ENCODE data around the gene EEFSEC. TPM values are rescaled to one million over a fixed set of nuclear protein-coding genes. Genes with fewer than 3 reads are reported as not detected.

EEFSEC gene
- polyA plus RNA-seq, 1 experiment: 16.3 TPM

- ChIA-PET CTCF (interaction anchor here (1.3 kb wide), 1 partner anchor 9 kb away, joined by 3 read pairs; no protein-coding TSS in a partner anchor), POLR2A (no interaction called here)
- H3K36me3 ChIP-seq (ENCODE audit: control insufficient read depth, insufficient read depth, low read length): peaks cover 2% of the 10 kb centered on the region; the same call in 1 of the 2 replicates
- no peaks in the 10 kb centered on the region for H3K27me3 ChIP-seq (ENCODE audit: control insufficient read depth, insufficient read depth, low read length)
- no peak overlapping the region for H3K4me3 ChIP-seq (ENCODE audit: low read depth, low read length)
- DNase-seq (ENCODE audit: low read depth): no peak
- TF ChIP-seq CTCF (IDR thresholded peaks at IDR 0.05; ENCODE audit: insufficient read depth, low read depth, low read length): no peak
Measured at GRCh38 chr3:128364808-128365360, 211.6 kb downstream of the EEFSEC start.

- DNase-seq (ENCODE audit: low read depth): no peak
- no peaks in the 10 kb centered on the region for H3K27me3 ChIP-seq (ENCODE audit: control insufficient read depth, insufficient read depth, low read length)
- TF ChIP-seq CTCF (IDR thresholded peaks at IDR 0.05; ENCODE audit: insufficient read depth, low read depth, low read length): no peak
- no peak overlapping the region for H3K4me3 ChIP-seq (ENCODE audit: low read depth, low read length)
- POLR2A ChIA-PET: no interaction called here
- CTCF ChIA-PET: interaction anchor here (0.8 kb wide), 1 partner anchor 14 kb away, joined by 3 read pairs; no protein-coding TSS in a partner anchor
- peaks cover 2% of the 10 kb centered on the region; the same call in 1 of the 2 replicates for H3K36me3 ChIP-seq (ENCODE audit: control insufficient read depth, insufficient read depth, low read length)
Measured at GRCh38 chr3:128366136-128366535, 212.9 kb downstream of the EEFSEC start.

- no peaks in the 10 kb centered on the region for H3K27me3 ChIP-seq (ENCODE audit: control insufficient read depth, insufficient read depth, low read length)
- H3K36me3 ChIP-seq (ENCODE audit: control insufficient read depth, insufficient read depth, low read length): peaks cover 2% of the 10 kb centered on the region; the same call in 1 of the 2 replicates
- DNase-seq (ENCODE audit: low read depth): no peak
- ChIA-PET POLR2A (no interaction called here), CTCF (no interaction called here)
- no peak for TF ChIP-seq CTCF (IDR thresholded peaks at IDR 0.05; ENCODE audit: insufficient read depth, low read depth, low read length)
- no peak overlapping the region for H3K4me3 ChIP-seq (ENCODE audit: low read depth, low read length)
Measured at GRCh38 chr3:128366652-128367051, 213.4 kb downstream of the EEFSEC start.

GRCh38 chr3:128367221-128367620, 213.9 kb downstream of the EEFSEC start:
- ChIA-PET CTCF (no interaction called here), POLR2A (no interaction called here)
- no peak for DNase-seq (ENCODE audit: low read depth)
- no peaks in the 10 kb centered on the region for H3K27me3 ChIP-seq (ENCODE audit: control insufficient read depth, insufficient read depth, low read length)
- TF ChIP-seq CTCF (IDR thresholded peaks at IDR 0.05; ENCODE audit: insufficient read depth, low read depth, low read length): no peak
- no peak overlapping the region for H3K4me3 ChIP-seq (ENCODE audit: low read depth, low read length)
- peaks cover 2% of the 10 kb centered on the region; the same call in 1 of the 2 replicates for H3K36me3 ChIP-seq (ENCODE audit: control insufficient read depth, insufficient read depth, low read length)

GRCh38 chr3:128367761-128368160, 214.5 kb downstream of the EEFSEC start:
- Histone ChIP-seq H3K27me3 (ENCODE audit: control insufficient read depth, insufficient read depth, low read length) (no peaks in the 10 kb centered on the region), H3K4me3 (ENCODE audit: low read depth, low read length) (no peak overlapping the region), H3K36me3 (ENCODE audit: control insufficient read depth, insufficient read depth, low read length) (peaks cover 2% of the 10 kb centered on the region; the same call in 1 of the 2 replicates)
- ChIA-PET POLR2A (no interaction called here), CTCF (no interaction called here)
- TF ChIP-seq CTCF (IDR thresholded peaks at IDR 0.05; ENCODE audit: insufficient read depth, low read depth, low read length): no peak
- DNase-seq (ENCODE audit: low read depth): no peak

All from BJ (cell line).